Measurements from ENCODE around the gene TXNDC11. TPM values are rescaled to one million over a fixed set of nuclear protein-coding genes. Genes with fewer than 3 reads are reported as not detected.
A peak's percentile ranks its signal among the peaks of the same experiment; 100 is the strongest.

The TXNDC11 gene
- total and polyA plus RNA-seq, 4 donors = 64.8 to 78.8 (median 72.2) TPM

DNA sequence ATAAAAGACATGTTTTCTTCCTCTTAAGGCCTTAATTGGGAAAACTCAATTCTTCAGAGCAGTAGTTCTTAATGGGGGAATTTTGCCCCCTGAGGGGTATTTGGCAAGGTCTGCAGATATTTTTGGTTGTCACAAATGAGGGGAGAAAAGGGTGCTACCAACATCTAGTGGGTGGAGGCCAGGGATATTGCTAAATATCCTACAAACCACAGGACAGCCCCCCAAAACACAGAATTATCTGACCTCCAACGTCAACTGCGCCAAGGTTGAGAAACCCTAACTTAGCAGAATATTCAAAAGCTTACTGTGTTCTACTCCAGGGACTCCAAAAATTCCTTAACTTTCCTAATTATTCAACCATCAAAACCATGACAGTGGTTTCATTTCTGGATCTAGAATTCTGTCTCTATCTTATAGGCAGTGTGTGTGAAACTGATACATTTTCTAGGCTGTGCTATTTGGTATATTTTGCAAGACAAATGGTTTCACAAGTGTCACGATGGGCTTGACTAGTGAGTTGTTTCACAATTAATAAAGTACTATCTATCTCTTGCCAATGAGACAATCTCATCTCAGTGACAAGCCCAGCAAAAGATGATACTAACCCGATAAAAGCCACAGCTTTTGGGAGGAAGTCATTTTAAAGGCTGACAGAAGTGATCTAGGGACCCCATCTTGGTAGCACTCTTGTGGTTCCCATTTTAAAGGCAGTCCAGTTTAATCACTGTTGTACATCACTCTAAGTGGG is 14.7 kb downstream of the TXNDC11 start:
- no peak overlapping the region for H3K4me3 ChIP-seq
- TF ChIP-seq, protein P1, sequence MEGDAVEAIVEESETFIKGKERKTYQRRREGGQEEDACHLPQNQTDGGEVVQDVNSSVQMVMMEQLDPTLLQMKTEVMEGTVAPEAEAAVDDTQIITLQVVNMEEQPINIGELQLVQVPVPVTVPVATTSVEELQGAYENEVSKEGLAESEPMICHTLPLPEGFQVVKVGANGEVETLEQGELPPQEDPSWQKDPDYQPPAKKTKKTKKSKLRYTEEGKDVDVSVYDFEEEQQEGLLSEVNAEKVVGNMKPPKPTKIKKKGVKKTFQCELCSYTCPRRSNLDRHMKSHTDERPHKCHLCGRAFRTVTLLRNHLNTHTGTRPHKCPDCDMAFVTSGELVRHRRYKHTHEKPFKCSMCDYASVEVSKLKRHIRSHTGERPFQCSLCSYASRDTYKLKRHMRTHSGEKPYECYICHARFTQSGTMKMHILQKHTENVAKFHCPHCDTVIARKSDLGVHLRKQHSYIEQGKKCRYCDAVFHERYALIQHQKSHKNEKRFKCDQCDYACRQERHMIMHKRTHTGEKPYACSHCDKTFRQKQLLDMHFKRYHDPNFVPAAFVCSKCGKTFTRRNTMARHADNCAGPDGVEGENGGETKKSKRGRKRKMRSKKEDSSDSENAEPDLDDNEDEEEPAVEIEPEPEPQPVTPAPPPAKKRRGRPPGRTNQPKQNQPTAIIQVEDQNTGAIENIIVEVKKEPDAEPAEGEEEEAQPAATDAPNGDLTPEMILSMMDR (IDR thresholded peaks at IDR 0.05; ENCODE audit: control extremely low read depth, extremely low read depth) = no peak
- 32 to 60% methylated on average over 4 of the region's 4 CpGs for WGBS, 2 donors
- no peak overlapping the region for H3K27ac ChIP-seq (ENCODE audit: low read depth in 1 of 2, low read length in 1 of 2)
- no peaks in the 10 kb centered on the region for H3K27me3 ChIP-seq (ENCODE audit: control insufficient read depth in 3 of 3, insufficient read depth in 3 of 3, low read length in 2 of 3)
- no peaks in the 10 kb centered on the region for H3K9me3 ChIP-seq (ENCODE audit: control insufficient read depth in 4 of 4, insufficient read depth in 3 of 4, low read length in 3 of 4)
- ATAC-seq (ENCODE audit: insufficient read depth, low FRiP score) (no peak), DNase-seq (no peak)
- peaks cover 0 to 11% (median 3%) of the 10 kb centered on the region in 5 donors for H3K4me1 ChIP-seq (ENCODE audit: control insufficient read depth in 5 of 5, insufficient read depth in 5 of 5, low read length in 5 of 5)
- peaks cover 13 to 42% (median 23%) of the 10 kb centered on the region in 4 donors for H3K36me3 ChIP-seq (ENCODE audit: control insufficient read depth in 4 of 4, insufficient read depth in 4 of 4, low read length in 4 of 4)
- H3K9ac ChIP-seq (ENCODE audit: insufficient read depth in 1 of 2, low read length in 2 of 2) = no peak overlapping the region

DNA sequence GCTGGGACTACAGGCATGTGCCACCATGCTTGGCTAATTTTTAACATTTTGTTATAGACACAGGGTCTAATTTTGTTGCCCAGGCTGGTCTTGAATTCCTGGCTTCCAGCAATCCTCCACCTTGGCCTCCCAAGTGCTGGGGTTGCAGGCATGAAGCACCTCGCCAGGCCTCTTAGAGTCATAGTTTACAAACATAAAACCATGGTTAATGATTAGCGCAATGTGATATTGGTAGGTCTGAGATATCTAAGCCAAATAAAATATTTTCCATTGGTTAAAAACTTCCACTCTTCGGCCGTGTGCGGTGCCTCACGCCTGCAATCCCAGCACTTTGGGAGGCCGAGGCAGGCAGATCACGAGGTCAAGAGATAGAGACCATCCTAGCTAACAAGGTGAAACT is 16.6 kb downstream of the TXNDC11 start:
- WGBS, 2 donors = 65 to 86% methylated on average over 8 of the region's 8 CpGs
- TF ChIP-seq, protein P1 (IDR thresholded peaks at IDR 0.05; ENCODE audit: control extremely low read depth, extremely low read depth) = no peak
- peaks cover 0 to 6% (median 4%) of the 10 kb centered on the region in 5 donors for H3K4me1 ChIP-seq (ENCODE audit: control insufficient read depth in 5 of 5, insufficient read depth in 5 of 5, low read length in 5 of 5)
- no peak overlapping the region for H3K4me3 ChIP-seq
- no peaks in the 10 kb centered on the region for H3K27me3 ChIP-seq (ENCODE audit: control insufficient read depth in 3 of 3, insufficient read depth in 3 of 3, low read length in 2 of 3)
- H3K9me3 ChIP-seq (ENCODE audit: control insufficient read depth in 4 of 4, insufficient read depth in 3 of 4, low read length in 3 of 4) = no peaks in the 10 kb centered on the region
- DNase-seq = peak in 1 of 3 donors; percentile 43
- no peak overlapping the region for H3K9ac ChIP-seq (ENCODE audit: insufficient read depth in 1 of 2, low read length in 2 of 2)
- H3K27ac ChIP-seq (ENCODE audit: low read depth in 1 of 2, low read length in 1 of 2) = peak overlapping the region in 1 of 2 donors; percentile 83
- H3K36me3 ChIP-seq (ENCODE audit: control insufficient read depth in 4 of 4, insufficient read depth in 4 of 4, low read length in 4 of 4) = peaks cover 12 to 35% (median 24%) of the 10 kb centered on the region in 4 donors
- ATAC-seq (ENCODE audit: insufficient read depth, low FRiP score) = peak; percentile 27

DNA sequence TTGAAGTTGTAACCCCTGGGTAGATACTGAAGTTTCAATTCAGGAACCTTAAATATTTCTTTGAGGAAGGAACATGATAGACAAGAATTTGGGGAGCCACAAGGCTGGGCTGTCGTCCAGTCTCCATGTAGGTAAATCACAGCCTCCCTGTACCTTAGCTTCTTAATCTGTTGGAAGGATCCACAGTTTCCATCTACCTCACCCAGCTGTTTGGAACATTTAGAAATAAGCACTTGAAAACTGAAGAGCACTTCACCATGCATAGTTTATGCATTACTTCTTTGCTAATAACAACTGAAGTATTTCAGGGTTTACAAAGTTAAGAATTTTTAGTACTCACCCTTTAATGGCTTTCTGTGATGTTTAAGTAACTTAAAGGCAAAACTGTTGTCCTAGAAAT is 17.2 kb downstream of the TXNDC11 start:
- Histone ChIP-seq H3K36me3 (ENCODE audit: control insufficient read depth in 4 of 4, insufficient read depth in 4 of 4, low read length in 4 of 4) (peaks cover 16 to 39% (median 22%) of the 10 kb centered on the region in 4 donors), H3K27me3 (ENCODE audit: control insufficient read depth in 3 of 3, insufficient read depth in 3 of 3, low read length in 2 of 3) (no peaks in the 10 kb centered on the region), H3K9me3 (ENCODE audit: control insufficient read depth in 4 of 4, insufficient read depth in 3 of 4, low read length in 3 of 4) (no peaks in the 10 kb centered on the region), H3K4me3 (no peak overlapping the region), H3K4me1 (ENCODE audit: control insufficient read depth in 5 of 5, insufficient read depth in 5 of 5, low read length in 5 of 5) (peaks cover 0 to 6% (median 4%) of the 10 kb centered on the region in 5 donors), H3K27ac (ENCODE audit: low read depth in 1 of 2, low read length in 1 of 2) (peak overlapping the region in 1 of 2 donors; percentile 83), H3K9ac (ENCODE audit: insufficient read depth in 1 of 2, low read length in 2 of 2) (no peak overlapping the region)
- 54 to 55% methylated on average over 1 of the region's 1 CpG for WGBS, 2 donors
- ATAC-seq (ENCODE audit: insufficient read depth, low FRiP score) (peak; percentile 37), DNase-seq (peak in 2 of 3 donors; percentile 61 to 83)
- TF ChIP-seq, protein P1 (IDR thresholded peaks at IDR 0.05; ENCODE audit: control extremely low read depth, extremely low read depth) = no peak
